BLaER1 treated with 17β-estradiol and CSF1 and Interleukin-3, amounts not matched to agents 10 nM and 100 nM (cell line): ENCODE data around the gene NACC2.

Experiments
- H3K27ac ChIP-seq, 11 experiments: shearing (Covaris generic); formaldehyde crosslinking; 2 replicates each; pipeline ENCODE4 v1.8.1; 2022
- H3K27me3 ChIP-seq, 11 experiments: shearing (Covaris generic); formaldehyde crosslinking; 2 replicates each; pipeline ENCODE4 v1.8.1; 2022
- H3K36me3 ChIP-seq, 11 experiments: shearing (Covaris generic); formaldehyde crosslinking; 2 replicates each; pipeline ENCODE4 v1.8.1; 2022
- H3K4me1 ChIP-seq, 10 experiments: shearing (Covaris generic); formaldehyde crosslinking; 2 replicates each; pipeline ENCODE4 v1.8.1; 2022
- H3K4me2 ChIP-seq, 11 experiments: shearing (Covaris generic); formaldehyde crosslinking; 2 replicates each; pipeline ENCODE4 v1.8.1; 2022
- H3K4me3 ChIP-seq, 10 experiments: shearing (Covaris generic); formaldehyde crosslinking; 2 replicates each; pipeline ENCODE4 v1.8.1; 2022
- H3K9ac ChIP-seq, 11 experiments: shearing (Covaris generic); formaldehyde crosslinking; 2 replicates each; pipeline ENCODE4 v1.8.1; 2022
- H3K9me3 ChIP-seq, 11 experiments: shearing (Covaris generic); formaldehyde crosslinking; replicated peaks in 1 of 11; 2 replicates each; pipeline ENCODE4 v1.8.1; 2022
- H4K20me1 ChIP-seq, 11 experiments: shearing (Covaris generic); formaldehyde crosslinking; 2 replicates each; pipeline ENCODE4 v1.8.1; 2022
- Cebpa-rat ChIP-seq, 11 experiments: shearing (Covaris generic); IDR thresholded peaks; 2 replicates each; pipeline ENCODE4 v1.8.1; 2022

NACC2 gene

DNA sequence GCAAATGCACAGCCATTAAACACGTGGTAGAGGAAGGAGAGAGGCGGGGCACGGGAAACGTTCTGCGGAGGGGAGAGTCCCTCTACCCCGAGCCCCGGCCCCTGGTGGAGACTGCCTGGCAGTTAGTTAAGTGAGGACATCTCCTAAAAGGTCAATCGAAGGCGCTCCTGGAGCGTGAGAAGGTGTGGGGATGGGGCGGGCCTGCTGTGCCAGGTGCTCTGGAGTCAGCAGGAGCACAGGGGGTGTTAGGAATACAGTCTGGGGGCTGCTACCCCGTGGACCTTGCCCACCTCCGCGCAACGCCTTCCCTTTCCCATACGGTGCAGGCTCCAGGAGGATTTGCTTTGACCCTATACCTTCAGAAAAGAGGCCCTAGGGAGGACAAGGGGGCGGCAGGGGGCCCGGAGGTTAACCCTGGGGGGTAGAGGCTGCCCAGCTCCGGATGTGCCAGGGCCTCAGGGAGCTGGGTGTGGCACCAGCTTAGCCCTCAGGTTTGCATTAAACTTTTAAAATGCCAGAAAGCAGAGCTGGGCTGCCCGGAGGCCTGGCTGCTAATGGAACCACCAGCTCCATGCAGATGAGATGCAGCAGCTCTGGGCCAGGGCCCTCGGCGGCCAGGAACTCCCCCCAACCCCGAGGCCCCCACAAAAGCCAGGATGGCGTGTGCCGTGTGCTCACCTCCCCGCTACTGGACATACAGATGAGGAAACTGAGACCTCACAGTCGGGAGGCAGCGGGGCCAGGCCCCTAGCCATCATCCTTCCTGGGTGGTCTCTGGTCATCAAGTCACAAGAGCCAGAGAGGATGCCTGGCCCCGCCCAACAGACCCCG, 39.2 kb downstream of the NACC2 start:
- Histone ChIP-seq H4K20me1 (peaks cover 0 to 76% (median 0%) of the 10 kb centered on the region in 11 experiments; a peak in 9 of 22 replicates), H3K4me2 (peak overlapping the region; percentile 98 to 100 (median 100)), H3K27ac (peak overlapping the region in 6 of 11 experiments; percentile 21 to 69 (median 49); a peak in 11 of 22 replicates), H3K27me3 (peaks cover 0 to 45% (median 35%) of the 10 kb centered on the region in 11 experiments; a peak in 17 of 22 replicates), H3K36me3 (no peaks in the 10 kb centered on the region), H3K9me3 (no peaks in the 10 kb centered on the region), H3K4me3 (peak overlapping the region in 3 of 10 experiments; percentile 18 to 50 (median 18); a peak in 4 of 20 replicates), H3K4me1 (peaks cover 87 to 96% (median 91%) of the 10 kb centered on the region in 10 experiments), H3K9ac (peak overlapping the region in 10 of 11 experiments; percentile 21 to 62 (median 57); a peak in 17 of 22 replicates)
- TF ChIP-seq Cebpa-rat (IDR thresholded peaks at IDR 0.05) = no peak

DNA sequence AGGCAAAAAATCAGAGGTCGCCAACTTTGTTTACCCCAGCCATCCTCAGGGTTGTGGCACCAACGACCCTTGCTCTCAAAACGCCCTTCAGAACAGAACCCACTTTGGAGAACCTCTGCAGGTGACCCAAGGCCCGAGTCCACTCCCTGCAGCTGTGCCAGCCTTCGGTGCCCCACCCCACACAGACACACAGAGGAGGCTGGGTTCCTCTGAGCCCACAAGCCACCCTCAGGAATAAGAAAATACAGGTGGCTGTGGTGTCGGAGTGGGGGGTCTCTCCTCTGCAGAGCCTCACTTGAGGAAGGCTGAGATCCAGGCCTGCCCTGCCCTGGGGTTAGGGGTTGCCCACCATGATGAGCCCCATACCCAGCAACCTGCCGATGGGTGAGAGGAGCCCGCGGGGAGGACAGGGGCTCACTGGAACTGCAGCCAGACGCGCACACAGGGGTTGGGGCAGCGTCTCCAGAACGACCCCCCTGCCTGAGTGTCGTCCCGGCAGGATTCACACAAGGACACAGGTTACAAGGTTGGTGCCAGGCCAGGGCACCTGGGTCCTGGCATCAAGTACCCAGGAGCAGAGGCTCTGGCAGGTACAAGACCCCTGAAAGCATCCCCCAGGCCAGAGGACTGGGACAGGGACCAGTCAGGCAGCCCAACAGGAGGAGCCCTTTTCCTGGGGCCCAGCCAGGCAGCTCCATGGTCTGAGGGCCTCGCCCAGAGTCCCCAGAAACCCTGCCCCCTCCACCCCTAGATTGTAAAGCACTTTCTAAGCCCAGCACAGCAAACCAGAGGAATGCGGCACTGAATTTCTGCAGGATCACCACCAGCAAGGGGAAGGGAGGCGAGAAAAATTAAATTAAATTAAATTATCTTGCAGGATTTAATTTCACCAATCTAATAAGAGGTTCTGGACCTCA, 40.0 kb downstream of the NACC2 start:
- H3K27ac ChIP-seq = peak overlapping the region in 5 of 11 experiments; percentile 17 to 88 (median 22); a peak in 5 of 22 replicates
- H3K4me2 ChIP-seq = peak overlapping the region; percentile 98 to 100 (median 100)
- H3K4me3 ChIP-seq = no peak overlapping the region; a peak in 1 of 20 replicates
- H3K9me3 ChIP-seq = no peaks in the 10 kb centered on the region
- H3K4me1 ChIP-seq = peaks cover 87 to 100% (median 96%) of the 10 kb centered on the region in 10 experiments
- H4K20me1 ChIP-seq = peaks cover 0 to 68% (median 0%) of the 10 kb centered on the region in 11 experiments; a peak in 9 of 22 replicates
- H3K36me3 ChIP-seq = peaks cover 0 to 3% (median 0%) of the 10 kb centered on the region in 11 experiments; a peak in 8 of 22 replicates
- H3K9ac ChIP-seq = peak overlapping the region in 10 of 11 experiments; percentile 3 to 62 (median 46); a peak in 9 of 22 replicates
- no peak for TF ChIP-seq Cebpa-rat (IDR thresholded peaks at IDR 0.05)
- H3K27me3 ChIP-seq = peaks cover 0 to 53% (median 44%) of the 10 kb centered on the region in 11 experiments; a peak in 17 of 22 replicates

GRCh38 chr9:136054146-136054545, 40.9 kb downstream of the NACC2 start:
- peaks cover 0 to 59% (median 0%) of the 10 kb centered on the region in 11 experiments; a peak in 9 of 22 replicates for H4K20me1 ChIP-seq
- H3K27me3 ChIP-seq = peaks cover 0 to 62% (median 48%) of the 10 kb centered on the region in 11 experiments; a peak in 17 of 22 replicates
- peak overlapping the region in 2 of 10 experiments; percentile 46 to 90; a peak in 2 of 20 replicates for H3K4me3 ChIP-seq
- TF ChIP-seq Cebpa-rat (IDR thresholded peaks at IDR 0.05) = no peak
- H3K9ac ChIP-seq = peak overlapping the region in 9 of 11 experiments; percentile 0 to 92 (median 88); a peak in 10 of 22 replicates
- no peaks in the 10 kb centered on the region for H3K9me3 ChIP-seq
- peak overlapping the region; percentile 98 to 100 (median 100) for H3K4me2 ChIP-seq
- peaks cover 87 to 100% (median 96%) of the 10 kb centered on the region in 10 experiments for H3K4me1 ChIP-seq
- H3K27ac ChIP-seq = peak overlapping the region in 4 of 11 experiments; percentile 75 to 98 (median 92); a peak in 7 of 22 replicates
- peaks cover 0 to 12% (median 0%) of the 10 kb centered on the region in 11 experiments; a peak in 9 of 22 replicates for H3K36me3 ChIP-seq

- Histone ChIP-seq H3K36me3 (peaks cover 0 to 16% (median 0%) of the 10 kb centered on the region in 11 experiments; a peak in 9 of 22 replicates), H3K9ac (peak overlapping the region in 10 of 11 experiments; percentile 0 to 92 (median 86); a peak in 15 of 22 replicates), H3K27ac (peak overlapping the region in 8 of 11 experiments; percentile 34 to 98 (median 90); a peak in 13 of 22 replicates), H3K4me3 (peak overlapping the region in 3 of 10 experiments; percentile 46 to 90 (median 73); a peak in 3 of 20 replicates), H3K9me3 (no peaks in the 10 kb centered on the region), H3K4me1 (peaks cover 87 to 100% (median 96%) of the 10 kb centered on the region in 10 experiments), H4K20me1 (peaks cover 0 to 55% (median 0%) of the 10 kb centered on the region in 11 experiments; a peak in 9 of 22 replicates), H3K27me3 (peaks cover 0 to 64% (median 48%) of the 10 kb centered on the region in 11 experiments; a peak in 17 of 22 replicates), H3K4me2 (peak overlapping the region; percentile 98 to 100 (median 100))
- TF ChIP-seq Cebpa-rat (IDR thresholded peaks at IDR 0.05) = no peak
Observed at GRCh38 chr9:136053757-136054142, 41.3 kb downstream of the NACC2 start.

GRCh38 chr9:136052991-136053756, 41.9 kb downstream of the NACC2 start:
- H3K36me3 ChIP-seq = peaks cover 0 to 22% (median 0%) of the 10 kb centered on the region in 11 experiments; a peak in 9 of 22 replicates
- peak overlapping the region; percentile 27 to 92 (median 88); a peak in 21 of 22 replicates for H3K9ac ChIP-seq
- TF ChIP-seq Cebpa-rat (IDR thresholded peaks at IDR 0.05) = no peak
- peaks cover 87 to 100% (median 96%) of the 10 kb centered on the region in 10 experiments for H3K4me1 ChIP-seq
- peak overlapping the region; percentile 98 to 100 (median 100) for H3K4me2 ChIP-seq
- peak overlapping the region in 10 of 11 experiments; percentile 13 to 98 (median 84); a peak in 18 of 22 replicates for H3K27ac ChIP-seq
- H3K27me3 ChIP-seq = peaks cover 0 to 64% (median 48%) of the 10 kb centered on the region in 11 experiments; a peak in 17 of 22 replicates
- H3K4me3 ChIP-seq = peak overlapping the region in 7 of 10 experiments; percentile 25 to 94 (median 73); a peak in 12 of 20 replicates
- no peaks in the 10 kb centered on the region for H3K9me3 ChIP-seq
- H4K20me1 ChIP-seq = peaks cover 0 to 52% (median 0%) of the 10 kb centered on the region in 11 experiments; a peak in 9 of 22 replicates

- H3K27ac ChIP-seq = peak overlapping the region; percentile 13 to 98 (median 80); a peak in 18 of 22 replicates
- peaks cover 87 to 100% (median 96%) of the 10 kb centered on the region in 10 experiments for H3K4me1 ChIP-seq
- peak overlapping the region in 7 of 10 experiments; percentile 25 to 94 (median 73); a peak in 13 of 20 replicates for H3K4me3 ChIP-seq
- H3K27me3 ChIP-seq = peaks cover 0 to 64% (median 48%) of the 10 kb centered on the region in 11 experiments; a peak in 17 of 22 replicates
- peak overlapping the region; percentile 98 to 100 (median 100) for H3K4me2 ChIP-seq
- peaks cover 0 to 45% (median 0%) of the 10 kb centered on the region in 11 experiments; a peak in 8 of 22 replicates for H4K20me1 ChIP-seq
- peaks cover 0 to 29% (median 0%) of the 10 kb centered on the region in 11 experiments; a peak in 9 of 22 replicates for H3K36me3 ChIP-seq
- TF ChIP-seq Cebpa-rat (IDR thresholded peaks at IDR 0.05) = no peak
- peak overlapping the region; percentile 27 to 92 (median 88); a peak in 19 of 22 replicates for H3K9ac ChIP-seq
- no peaks in the 10 kb centered on the region for H3K9me3 ChIP-seq
Observed at GRCh38 chr9:136052472-136052880, 42.6 kb downstream of the NACC2 start.
